HG02970 (cell line): ENCODE measurements around the gene GSG1L.
"Not testable (repeated sequence)": the region's sequence is repeated elsewhere in the genome, so short reads cannot be mapped to it uniquely, and the experiment has no call there.

ENCODE experiments used
- ATAC-seq: cut with Tn5 transposase; IDR thresholded peaks from one replicate; pipeline ENCODE4 v1.9.1; 2021; ENCODE audit warnings: mild to moderate bottlenecking, moderate library complexity, moderate number of reproducible peaks; ENCODE audit not compliant: unreplicated experiment, low FRiP score

The GSG1L gene

GRCh38 chr16:27961296-27961620, 102.3 kb downstream of the GSG1L start:
- no peak for ATAC-seq

GRCh38 chr16:27960619-27961295, 102.8 kb downstream of the GSG1L start:
- ATAC-seq = no peak

GRCh38 chr16:27959914-27960313, 103.6 kb downstream of the GSG1L start:
- ATAC-seq = no peak

- ATAC-seq = no peak
Observed at GRCh38 chr16:27954191-27954590, 109.3 kb downstream of the GSG1L start.

GRCh38 chr16:27952811-27953210, 110.7 kb downstream of the GSG1L start:
- ATAC-seq = no peak

GRCh38 chr16:27951489-27952120, 111.9 kb downstream of the GSG1L start:
- ATAC-seq = no peak

GRCh38 chr16:27950206-27950887, 113.2 kb downstream of the GSG1L start:
- no peak for ATAC-seq

- no peak for ATAC-seq
Observed at GRCh38 chr16:27947696-27948095, 115.8 kb downstream of the GSG1L start.

GRCh38 chr16:27945233-27945973, 118.1 kb downstream of the GSG1L start:
- no peak for ATAC-seq

GRCh38 chr16:27943766-27944165, 119.7 kb downstream of the GSG1L start:
- no peak for ATAC-seq

GRCh38 chr16:27942071-27942470, 121.4 kb downstream of the GSG1L start:
- ATAC-seq = not testable (repeated sequence)

GRCh38 chr16:27935076-27935475, 128.4 kb downstream of the GSG1L start:
- no peak for ATAC-seq

GRCh38 chr16:27932542-27933135, 130.9 kb downstream of the GSG1L start:
- no peak for ATAC-seq

GRCh38 chr16:27929818-27930217, 133.7 kb downstream of the GSG1L start:
- no peak for ATAC-seq

GRCh38 chr16:27928542-27928941, 135.0 kb downstream of the GSG1L start:
- no peak for ATAC-seq

- ATAC-seq = no peak
Observed at GRCh38 chr16:27927266-27927901, 136.1 kb downstream of the GSG1L start.

GRCh38 chr16:27925612-27926011, 137.9 kb downstream of the GSG1L start:
- ATAC-seq = no peak

GRCh38 chr16:27924411-27925118, 138.9 kb downstream of the GSG1L start:
- no peak for ATAC-seq

- ATAC-seq = no peak
Observed at GRCh38 chr16:27923751-27924150, 139.8 kb downstream of the GSG1L start.

GRCh38 chr16:27922433-27922832, 141.1 kb downstream of the GSG1L start:
- no peak for ATAC-seq
